IPS-NIHi7 (cell line): ENCODE measurements around the gene ANXA5.
A peak's percentile ranks its signal among the peaks of the same experiment; 100 is the strongest.
"Not testable (repeated sequence)": the region's sequence is repeated elsewhere in the genome, so short reads cannot be mapped to it uniquely, and the experiment has no call there.

Experiments used
- DNase-seq: peaks from one replicate; pipeline ENCODE4 v3.0.0; 2012; ENCODE audit warnings: mixed read lengths; ENCODE audit errors: extremely low spot score

The ANXA5 gene

GRCh38 chr4:121679267-121679666 is 17.5 kb downstream of the ANXA5 start:
- no peak for DNase-seq

- no peak for DNase-seq
Measured at GRCh38 chr4:121677524-121677923, 19.3 kb downstream of the ANXA5 start.

- DNase-seq, result peak; percentile 23
Measured at GRCh38 chr4:121676345-121677075, 20.3 kb downstream of the ANXA5 start.

GRCh38 chr4:121675715-121676114 is 21.1 kb downstream of the ANXA5 start:
- peak; percentile 14 for DNase-seq

- DNase-seq, result no peak
Measured at GRCh38 chr4:121674696-121675095, 22.1 kb downstream of the ANXA5 start.

- DNase-seq, result no peak
Measured at GRCh38 chr4:121674191-121674590, 22.6 kb downstream of the ANXA5 start.

GRCh38 chr4:121669163-121669550 is 27.6 kb downstream of the ANXA5 start:
- DNase-seq, result no peak

- no peak for DNase-seq
Measured at GRCh38 chr4:121668368-121669162, 28.2 kb downstream of the ANXA5 start.

GRCh38 chr4:121666091-121666679 is 30.6 kb downstream of the ANXA5 start:
- DNase-seq, result no peak

- DNase-seq, result no peak
Measured at GRCh38 chr4:121665371-121665770, 31.4 kb downstream of the ANXA5 start.

GRCh38 chr4:121662225-121662624 is 34.6 kb downstream of the ANXA5 start:
- no peak for DNase-seq

- not testable (repeated sequence) for DNase-seq
Measured at GRCh38 chr4:121660175-121660933, 36.4 kb downstream of the ANXA5 start.

- no peak for DNase-seq
Measured at GRCh38 chr4:121658125-121658524, 38.7 kb downstream of the ANXA5 start.

- DNase-seq, result peak; percentile 51
Measured at GRCh38 chr4:121656269-121656641, 40.5 kb downstream of the ANXA5 start.

- no peak for DNase-seq
Measured at GRCh38 chr4:121655320-121656268, 41.2 kb downstream of the ANXA5 start.

- no peak for DNase-seq
Measured at GRCh38 chr4:121654738-121655137, 42.0 kb downstream of the ANXA5 start.

GRCh38 chr4:121653986-121654385 is 42.8 kb downstream of the ANXA5 start:
- no peak for DNase-seq

- no peak for DNase-seq
Measured at GRCh38 chr4:121653214-121653613, 43.6 kb downstream of the ANXA5 start.

GRCh38 chr4:121651597-121651996 is 45.2 kb downstream of the ANXA5 start:
- DNase-seq, result no peak

GRCh38 chr4:121650741-121651140 is 46.0 kb downstream of the ANXA5 start:
- DNase-seq, result no peak

GRCh38 chr4:121648516-121648915 is 48.3 kb downstream of the ANXA5 start:
- no peak for DNase-seq
